ENCODE data around the gene ATP10A.

The ATP10A gene

GRCh38 chr15:25824618-25825017 lies 38.5 kb downstream of the ATP10A start:
- no peak for DNase-seq

- no peak for DNase-seq
These were observed 50.3 kb downstream of the ATP10A start for GRCh38 chr15:25812845-25813244.

- no peak for DNase-seq
These were observed 51.1 kb downstream of the ATP10A start for GRCh38 chr15:25812073-25812472.

- no peak for DNase-seq
These were observed 51.6 kb downstream of the ATP10A start for GRCh38 chr15:25811481-25811906.

- no peak for DNase-seq
These were observed 52.5 kb downstream of the ATP10A start for GRCh38 chr15:25810631-25811091.

- DNase-seq = no peak
These were observed 53.0 kb downstream of the ATP10A start for GRCh38 chr15:25810154-25810553.

- DNase-seq = no peak
These were observed 56.1 kb downstream of the ATP10A start for GRCh38 chr15:25807063-25807462.

GRCh38 chr15:25805031-25805430 lies 58.1 kb downstream of the ATP10A start:
- DNase-seq = no peak

GRCh38 chr15:25804451-25804850 lies 58.7 kb downstream of the ATP10A start:
- no peak for DNase-seq

GRCh38 chr15:25803541-25803940 lies 59.6 kb downstream of the ATP10A start:
- DNase-seq = no peak

- no peak for DNase-seq
These were observed 60.1 kb downstream of the ATP10A start for GRCh38 chr15:25803036-25803435.

GRCh38 chr15:25802285-25802830 lies 60.8 kb downstream of the ATP10A start:
- no peak for DNase-seq

- no peak for DNase-seq
These were observed 61.4 kb downstream of the ATP10A start for GRCh38 chr15:25801586-25802284.

- DNase-seq = no peak
These were observed 62.2 kb downstream of the ATP10A start for GRCh38 chr15:25800761-25801515.

GRCh38 chr15:25799906-25800700 lies 63.0 kb downstream of the ATP10A start:
- DNase-seq = no peak

- DNase-seq = no peak
These were observed 64.9 kb downstream of the ATP10A start for GRCh38 chr15:25797936-25798901.

GRCh38 chr15:25797511-25797935 lies 65.6 kb downstream of the ATP10A start:
- no peak for DNase-seq

GRCh38 chr15:25797035-25797434 lies 66.1 kb downstream of the ATP10A start:
- no peak for DNase-seq

- no peak for DNase-seq
These were observed 66.7 kb downstream of the ATP10A start for GRCh38 chr15:25796395-25796794.

GRCh38 chr15:25795712-25796111 lies 67.4 kb downstream of the ATP10A start:
- no peak for DNase-seq

GRCh38 chr15:25795061-25795460 lies 68.1 kb downstream of the ATP10A start:
- no peak for DNase-seq
